PC-9 (cell line): Measurements from ENCODE around the gene TTBK2. TPM values are rescaled to one million over a fixed set of nuclear protein-coding genes. Genes with fewer than 3 reads are reported as not detected.

Experiments
- BruUV-seq: library from RNA; stranded (reverse); fragments of 400-500 nt; replicated peaks from 2 replicates; lab custom pipeline; 2021; lab: Mats Ljungman, UMichigan
- CTCF ChIA-PET: fragments of 300-600 bp; sonication (Branson Sonifier 250); formaldehyde crosslinking; loops from one replicate; lab custom pipeline; 2022; ENCODE audit warnings: antibody characterized with exemption; lab: Charles Lee
- POLR2A ChIA-PET: fragments of 300-600 bp; sonication (Branson Sonifier 250); formaldehyde crosslinking; loops from one replicate; lab custom pipeline; 2022; ENCODE audit warnings: antibody characterized with exemption; ENCODE audit not compliant: unreplicated experiment; lab: Charles Lee
- DNase-seq, 2 experiments: peaks; one replicate each; pipeline versions ENCODE4 v3.0.0 to v3.0.0-alpha.2; 2015 to 2022; ENCODE audit warnings: mixed read lengths in 1 of 2
- H2AFZ ChIP-seq: fragments of 200-600 bp; sonication (generic); 2 replicates; pipeline ENCODE4 v1.8.1; 2017; ENCODE audit warnings: antibody characterized with exemption
- H3F3A ChIP-seq: fragments of 200-600 bp; sonication (generic); 2 replicates; pipeline ENCODE4 v1.8.1; 2017; ENCODE audit warnings: antibody characterized with exemption, mild to moderate bottlenecking, low read depth; ENCODE audit not compliant: insufficient read depth
- H3K27ac ChIP-seq: fragments of 200-600 bp; sonication (generic); 2 replicates; pipeline ENCODE4 v1.6.1; 2016; ENCODE audit warnings: mixed run types
- H3K27me3 ChIP-seq: fragments of 200-600 bp; sonication (generic); 2 replicates; pipeline ENCODE4 v1.6.1; 2016; ENCODE audit warnings: low read depth, mixed run types; ENCODE audit not compliant: insufficient read depth
- H3K36me3 ChIP-seq: fragments of 200-600 bp; sonication (generic); 2 replicates; pipeline ENCODE4 v1.6.1; 2016; ENCODE audit warnings: low read depth, mixed run types
- H3K4me1 ChIP-seq: fragments of 200-600 bp; sonication (generic); replicated peaks from 2 replicates; pipeline ENCODE4 v1.6.1; 2016; ENCODE audit warnings: mixed run types; ENCODE audit not compliant: insufficient read depth
- H3K4me2 ChIP-seq: fragments of 200-600 bp; sonication (generic); 2 replicates; pipeline ENCODE4 v1.6.1; 2017; ENCODE audit warnings: mixed run types
- H3K4me3 ChIP-seq: fragments of 200-600 bp; sonication (generic); 2 replicates; pipeline ENCODE4 v1.6.1; 2016; ENCODE audit warnings: mixed run types
- H3K79me2 ChIP-seq: fragments of 200-600 bp; sonication (generic); 2 replicates; pipeline ENCODE4 v1.6.1; 2017; ENCODE audit warnings: low read depth, mixed run types
- H3K9me2 ChIP-seq: fragments of 200-600 bp; sonication (generic); 2 replicates; pipeline ENCODE4 v1.8.1; 2017; ENCODE audit warnings: mild to moderate bottlenecking; ENCODE audit not compliant: insufficient read depth
- H3K9me3 ChIP-seq: fragments of 200-600 bp; sonication (generic); 2 replicates; pipeline ENCODE4 v1.8.1; 2016; ENCODE audit warnings: low read depth; ENCODE audit not compliant: insufficient read depth
- H4K20me1 ChIP-seq: fragments of 200-600 bp; sonication (generic); 2 replicates; pipeline ENCODE4 v1.8.1; 2017; ENCODE audit not compliant: insufficient read depth
- EZH2 ChIP-seq: fragments of 200-600 bp; sonication (generic); IDR thresholded peaks from 2 replicates; pipeline ENCODE4 v1.8.0; 2017; ENCODE audit warnings: antibody characterized with exemption, low read depth
- intact Hi-C: fragments of 100-400 bp; cut with micrococcal nuclease; formaldehyde crosslinking; loops from one replicate; pipeline ENCODE4 v1.10.0; 2022; ENCODE audit not compliant: unreplicated experiment
- total RNA-seq: library from RNA; stranded (reverse); gene quantifications from 2 replicates; pipeline ENCODE4 v1.2.3, GENCODE V29; 2021
- TF ChIP-seq, protein P1 (sequence below): fragments of 200-600 bp; sonication (generic); conservative IDR thresholded peaks from 2 replicates; pipeline ENCODE4 v1.6.1; 2017; ENCODE audit warnings: mixed run types, antibody characterized with exemption, mild to moderate bottlenecking, moderate library complexity

The TTBK2 gene
- total RNA-seq, 1 experiment from 2014 or later = 22.6 TPM

DNA sequence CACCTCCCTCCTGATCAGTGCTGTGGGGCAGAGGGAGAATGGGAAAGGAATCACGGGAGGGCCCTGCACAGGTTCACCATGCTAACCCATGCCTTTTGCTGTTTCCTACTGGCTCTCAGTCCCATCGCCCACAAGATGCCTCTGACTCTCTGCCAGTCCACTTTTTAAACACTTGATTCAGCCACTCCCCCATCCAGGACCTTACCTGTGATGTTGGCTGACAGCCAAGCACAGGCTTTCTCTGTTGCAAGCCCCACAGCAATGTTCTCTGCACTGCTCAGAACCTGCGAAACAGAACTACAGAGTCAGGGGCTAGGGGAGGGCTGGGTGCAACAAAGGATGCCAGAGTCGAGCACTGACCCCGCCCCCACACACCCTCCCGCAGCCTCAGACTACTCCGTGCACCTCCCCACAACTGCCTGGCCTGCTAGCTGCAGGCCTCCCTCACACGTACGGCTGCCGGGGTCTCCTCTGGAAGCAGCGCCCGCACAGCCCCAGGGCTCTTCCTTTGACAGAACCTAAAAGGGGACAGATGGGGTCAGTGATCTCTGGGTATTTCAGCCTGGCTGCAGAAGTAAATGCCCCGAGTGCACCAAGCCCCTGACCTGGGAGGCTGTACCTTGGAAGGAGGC lies 192.7 kb downstream of the TTBK2 start:
- CTCF ChIA-PET = no interaction called here
- DNase-seq = no peak
- no peaks in the 10 kb centered on the region for H3K27me3 ChIP-seq
- H3K4me1 ChIP-seq = no peaks in the 10 kb centered on the region
- POLR2A ChIA-PET = no interaction called here
- no peak overlapping the region for H3K4me3 ChIP-seq
- H3K9me2 ChIP-seq = no peaks in the 10 kb centered on the region
- H2AFZ ChIP-seq = no peak overlapping the region
- intact Hi-C loops = no loop called here
- H3K36me3 ChIP-seq = no peaks in the 10 kb centered on the region
- H3K79me2 ChIP-seq = no peaks in the 10 kb centered on the region
- no peak overlapping the region for H3K27ac ChIP-seq
- no TSS peak for BruUV-seq
- H3F3A ChIP-seq = no peaks in the 10 kb centered on the region
- H4K20me1 ChIP-seq = no peaks in the 10 kb centered on the region
- TF ChIP-seq EZH2 = no peak
- TF ChIP-seq, protein P1, sequence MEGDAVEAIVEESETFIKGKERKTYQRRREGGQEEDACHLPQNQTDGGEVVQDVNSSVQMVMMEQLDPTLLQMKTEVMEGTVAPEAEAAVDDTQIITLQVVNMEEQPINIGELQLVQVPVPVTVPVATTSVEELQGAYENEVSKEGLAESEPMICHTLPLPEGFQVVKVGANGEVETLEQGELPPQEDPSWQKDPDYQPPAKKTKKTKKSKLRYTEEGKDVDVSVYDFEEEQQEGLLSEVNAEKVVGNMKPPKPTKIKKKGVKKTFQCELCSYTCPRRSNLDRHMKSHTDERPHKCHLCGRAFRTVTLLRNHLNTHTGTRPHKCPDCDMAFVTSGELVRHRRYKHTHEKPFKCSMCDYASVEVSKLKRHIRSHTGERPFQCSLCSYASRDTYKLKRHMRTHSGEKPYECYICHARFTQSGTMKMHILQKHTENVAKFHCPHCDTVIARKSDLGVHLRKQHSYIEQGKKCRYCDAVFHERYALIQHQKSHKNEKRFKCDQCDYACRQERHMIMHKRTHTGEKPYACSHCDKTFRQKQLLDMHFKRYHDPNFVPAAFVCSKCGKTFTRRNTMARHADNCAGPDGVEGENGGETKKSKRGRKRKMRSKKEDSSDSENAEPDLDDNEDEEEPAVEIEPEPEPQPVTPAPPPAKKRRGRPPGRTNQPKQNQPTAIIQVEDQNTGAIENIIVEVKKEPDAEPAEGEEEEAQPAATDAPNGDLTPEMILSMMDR = no peak
- no peak overlapping the region for H3K4me2 ChIP-seq
- H3K9me3 ChIP-seq = no peaks in the 10 kb centered on the region

DNA sequence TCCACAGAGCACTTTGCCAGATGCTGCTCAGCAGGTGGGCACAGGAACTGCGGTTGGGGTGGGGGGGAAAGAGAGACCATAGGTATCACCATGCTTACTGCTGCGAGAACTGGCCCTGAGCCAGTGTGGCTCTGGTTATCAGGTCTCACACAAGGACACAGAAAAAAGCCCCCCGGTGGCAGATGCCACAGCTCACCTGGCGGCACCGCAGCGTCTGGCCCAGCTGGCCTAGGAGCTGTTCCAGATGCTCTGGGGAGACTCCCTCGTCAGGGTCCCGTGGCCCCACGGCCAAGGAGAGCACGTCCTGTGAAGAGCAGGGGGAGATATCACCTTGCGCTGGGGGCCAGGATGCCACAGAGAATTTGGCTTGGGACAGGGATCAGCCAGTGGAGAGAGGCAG lies 194.5 kb downstream of the TTBK2 start:
- Histone ChIP-seq H3K4me3 (no peak overlapping the region), H3F3A (no peaks in the 10 kb centered on the region), H3K27me3 (no peaks in the 10 kb centered on the region), H3K9me2 (no peaks in the 10 kb centered on the region), H3K27ac (no peak overlapping the region), H3K36me3 (no peaks in the 10 kb centered on the region), H3K79me2 (no peaks in the 10 kb centered on the region), H3K4me2 (no peak overlapping the region), H3K4me1 (no peaks in the 10 kb centered on the region), H2AFZ (no peak overlapping the region), H3K9me3 (no peaks in the 10 kb centered on the region), H4K20me1 (no peaks in the 10 kb centered on the region)
- ChIA-PET CTCF (no interaction called here), POLR2A (no interaction called here)
- BruUV-seq = no TSS peak
- DNase-seq = no peak
- no peak for TF ChIP-seq EZH2
- TF ChIP-seq, protein P1 = no peak
- intact Hi-C loops = no loop called here

DNA sequence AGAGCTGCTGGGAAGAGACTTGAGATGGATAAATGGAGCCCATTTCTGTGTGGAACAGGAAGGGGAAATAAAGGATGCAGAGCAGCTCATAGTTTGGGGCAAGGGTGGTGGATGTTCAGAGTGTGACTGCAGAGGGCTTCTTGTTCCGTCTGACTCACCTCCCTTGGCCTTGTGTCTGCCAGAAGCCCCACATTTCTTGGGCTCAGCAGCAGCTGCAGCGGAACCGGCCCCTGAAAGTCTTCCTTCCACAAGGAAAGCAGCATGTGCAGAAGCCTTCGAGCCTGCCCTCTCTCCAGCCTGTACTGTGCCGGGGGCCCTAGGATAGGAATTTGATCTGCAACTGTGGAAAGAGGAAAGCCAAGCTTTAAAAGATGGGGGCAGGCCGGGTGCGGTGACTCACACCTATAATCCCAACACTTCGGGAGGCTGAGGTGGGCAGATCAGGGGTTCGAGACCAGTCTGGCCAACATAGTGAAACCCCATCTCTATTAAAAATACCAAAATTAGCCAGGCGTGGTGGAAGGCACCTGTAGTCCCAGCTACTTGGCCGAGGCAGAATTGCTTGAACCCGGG lies 195.2 kb downstream of the TTBK2 start:
- no peaks in the 10 kb centered on the region for H3K79me2 ChIP-seq
- no TSS peak for BruUV-seq
- ChIA-PET CTCF (no interaction called here), POLR2A (no interaction called here)
- no peak overlapping the region for H3K4me2 ChIP-seq
- H3F3A ChIP-seq = peaks cover 6% of the 10 kb centered on the region
- TF ChIP-seq, protein P1 = no peak
- TF ChIP-seq EZH2 = no peak
- H3K36me3 ChIP-seq = no peaks in the 10 kb centered on the region
- no peaks in the 10 kb centered on the region for H4K20me1 ChIP-seq
- H3K27me3 ChIP-seq = no peaks in the 10 kb centered on the region
- H3K4me1 ChIP-seq = peaks cover 5% of the 10 kb centered on the region; the same call in 1 of the 2 replicates
- H3K9me3 ChIP-seq = no peaks in the 10 kb centered on the region
- no peak overlapping the region for H2AFZ ChIP-seq
- no peak for DNase-seq
- intact Hi-C loops = no loop called here
- no peak overlapping the region for H3K27ac ChIP-seq
- no peak overlapping the region for H3K4me3 ChIP-seq
- no peaks in the 10 kb centered on the region for H3K9me2 ChIP-seq
